ENCODE results near the gene DGKB.

DNA sequence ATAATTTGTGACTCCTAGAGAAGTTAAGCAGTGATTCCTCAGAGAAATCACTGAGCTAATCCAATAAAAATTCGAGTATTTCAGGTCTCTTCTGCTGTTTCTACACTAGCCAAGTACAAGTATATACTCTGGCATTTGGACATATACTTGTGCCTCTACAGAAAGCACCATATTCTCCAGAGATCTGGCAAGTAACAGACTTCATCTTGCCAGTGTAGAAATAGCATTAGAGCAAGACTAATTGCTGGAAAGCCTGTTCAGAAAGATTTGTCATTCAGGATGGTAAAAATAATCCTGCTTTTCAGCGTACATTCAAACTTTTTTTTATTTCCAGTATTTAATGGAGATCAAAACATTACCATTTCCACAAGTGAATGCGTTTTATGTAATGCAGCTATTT, 502.3 kb downstream of the DGKB start:
- TF ChIP-seq, protein P1, sequence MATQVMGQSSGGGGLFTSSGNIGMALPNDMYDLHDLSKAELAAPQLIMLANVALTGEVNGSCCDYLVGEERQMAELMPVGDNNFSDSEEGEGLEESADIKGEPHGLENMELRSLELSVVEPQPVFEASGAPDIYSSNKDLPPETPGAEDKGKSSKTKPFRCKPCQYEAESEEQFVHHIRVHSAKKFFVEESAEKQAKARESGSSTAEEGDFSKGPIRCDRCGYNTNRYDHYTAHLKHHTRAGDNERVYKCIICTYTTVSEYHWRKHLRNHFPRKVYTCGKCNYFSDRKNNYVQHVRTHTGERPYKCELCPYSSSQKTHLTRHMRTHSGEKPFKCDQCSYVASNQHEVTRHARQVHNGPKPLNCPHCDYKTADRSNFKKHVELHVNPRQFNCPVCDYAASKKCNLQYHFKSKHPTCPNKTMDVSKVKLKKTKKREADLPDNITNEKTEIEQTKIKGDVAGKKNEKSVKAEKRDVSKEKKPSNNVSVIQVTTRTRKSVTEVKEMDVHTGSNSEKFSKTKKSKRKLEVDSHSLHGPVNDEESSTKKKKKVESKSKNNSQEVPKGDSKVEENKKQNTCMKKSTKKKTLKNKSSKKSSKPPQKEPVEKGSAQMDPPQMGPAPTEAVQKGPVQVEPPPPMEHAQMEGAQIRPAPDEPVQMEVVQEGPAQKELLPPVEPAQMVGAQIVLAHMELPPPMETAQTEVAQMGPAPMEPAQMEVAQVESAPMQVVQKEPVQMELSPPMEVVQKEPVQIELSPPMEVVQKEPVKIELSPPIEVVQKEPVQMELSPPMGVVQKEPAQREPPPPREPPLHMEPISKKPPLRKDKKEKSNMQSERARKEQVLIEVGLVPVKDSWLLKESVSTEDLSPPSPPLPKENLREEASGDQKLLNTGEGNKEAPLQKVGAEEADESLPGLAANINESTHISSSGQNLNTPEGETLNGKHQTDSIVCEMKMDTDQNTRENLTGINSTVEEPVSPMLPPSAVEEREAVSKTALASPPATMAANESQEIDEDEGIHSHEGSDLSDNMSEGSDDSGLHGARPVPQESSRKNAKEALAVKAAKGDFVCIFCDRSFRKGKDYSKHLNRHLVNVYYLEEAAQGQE (IDR thresholded peaks at IDR 0.05; ENCODE audit: insufficient replicate concordance, low read depth): no peak
- TF ChIP-seq CTCF (IDR thresholded peaks at IDR 0.05; ENCODE audit: insufficient read depth, low read length) (no peak), POLR2AphosphoS5 (IDR thresholded peaks at IDR 0.05; ENCODE audit: low read depth) (no peak)
